ENCODE data around the gene VCX2.

GRCh38 chrX:8192276-8192675, 21.2 kb upstream of the VCX2 start:
- TF ChIP-seq CTCF (IDR thresholded peaks at IDR 0.05; ENCODE audit: low read depth, low read length, poor library complexity, severe bottlenecking) (no peak), EZH2phosphoT487 (IDR thresholded peaks at IDR 0.05; ENCODE audit: borderline replicate concordance, low read length) (no peak)
